Measurements from ENCODE around the gene P2RY2. TPM values are rescaled to one million over a fixed set of nuclear protein-coding genes. Genes with fewer than 3 reads are reported as not detected.

Gene P2RY2
- total and polyA plus RNA-seq, 2 donors (not counting 1 experiment from before 2014, with no cell fraction given) = 0.05 to 0.17 TPM

- no peak overlapping the region for H3K9ac ChIP-seq (ENCODE audit: insufficient read depth, low read length)
- no peak overlapping the region for H3K4me2 ChIP-seq (ENCODE audit: extremely low read depth, insufficient read depth, low read length)
- H3K27ac ChIP-seq (ENCODE audit: insufficient read depth, low read length) = no peak overlapping the region
- no peaks in the 10 kb centered on the region for H3K9me3 ChIP-seq (ENCODE audit: control insufficient read depth, insufficient read depth, low read depth, low read length)
- no peak overlapping the region for H2AFZ ChIP-seq (ENCODE audit: low read length)
- peaks cover 16% of the 10 kb centered on the region for H3K27me3 ChIP-seq (ENCODE audit: control insufficient read depth, insufficient read depth, low read length)
- DNase-seq (ENCODE audit: low read depth in 2 of 2) = no peak
- no peaks in the 10 kb centered on the region for H3K79me2 ChIP-seq (ENCODE audit: control insufficient read depth, insufficient read depth, low read length)
- H4K20me1 ChIP-seq (ENCODE audit: control insufficient read depth, extremely low read depth, insufficient read depth, low read length) = no peaks in the 10 kb centered on the region
- H3K4me3 ChIP-seq (replicated peaks in 1 of 4; ENCODE audit: control extremely low read depth in 1 of 4, insufficient read depth in 1 of 4, low read depth in 3 of 4, low read length in 4 of 4) = no peak overlapping the region
- H3K36me3 ChIP-seq (ENCODE audit: control insufficient read depth, insufficient read depth, low read length) = no peaks in the 10 kb centered on the region
- no peaks in the 10 kb centered on the region for H3K4me1 ChIP-seq (ENCODE audit: control insufficient read depth, extremely low read depth, insufficient read depth, low read length)
- TF ChIP-seq EZH2 (IDR thresholded peaks at IDR 0.05; ENCODE audit: low read length, missing control alignments) (no peak), CTCF (conservative IDR thresholded peaks at IDR 0.05 in 1 of 2, IDR thresholded peaks at IDR 0.05 in 1 of 2; ENCODE audit: low read depth in 1 of 2, low read length in 2 of 2) (no peak)
Observed at GRCh38 chr11:73267906-73268540, 49.9 kb downstream of the P2RY2 start.

- no peaks in the 10 kb centered on the region for H3K36me3 ChIP-seq (ENCODE audit: control insufficient read depth, insufficient read depth, low read length)
- H3K4me2 ChIP-seq (ENCODE audit: extremely low read depth, insufficient read depth, low read length) = no peak overlapping the region
- no peaks in the 10 kb centered on the region for H3K9me3 ChIP-seq (ENCODE audit: control insufficient read depth, insufficient read depth, low read depth, low read length)
- H3K79me2 ChIP-seq (ENCODE audit: control insufficient read depth, insufficient read depth, low read length) = no peaks in the 10 kb centered on the region
- peaks cover 16% of the 10 kb centered on the region for H3K27me3 ChIP-seq (ENCODE audit: control insufficient read depth, insufficient read depth, low read length)
- H3K4me1 ChIP-seq (ENCODE audit: control insufficient read depth, extremely low read depth, insufficient read depth, low read length) = no peaks in the 10 kb centered on the region
- DNase-seq (ENCODE audit: low read depth in 2 of 2) = no peak
- TF ChIP-seq CTCF (conservative IDR thresholded peaks at IDR 0.05 in 1 of 2, IDR thresholded peaks at IDR 0.05 in 1 of 2; ENCODE audit: low read depth in 1 of 2, low read length in 2 of 2) = no peak
- TF ChIP-seq EZH2 (IDR thresholded peaks at IDR 0.05; ENCODE audit: low read length, missing control alignments) = no peak
- H3K9ac ChIP-seq (ENCODE audit: insufficient read depth, low read length) = no peak overlapping the region
- no peak overlapping the region for H3K27ac ChIP-seq (ENCODE audit: insufficient read depth, low read length)
- no peaks in the 10 kb centered on the region for H4K20me1 ChIP-seq (ENCODE audit: control insufficient read depth, extremely low read depth, insufficient read depth, low read length)
- no peak overlapping the region for H3K4me3 ChIP-seq (replicated peaks in 1 of 4; ENCODE audit: control extremely low read depth in 1 of 4, insufficient read depth in 1 of 4, low read depth in 3 of 4, low read length in 4 of 4)
- H2AFZ ChIP-seq (ENCODE audit: low read length) = no peak overlapping the region
Observed at GRCh38 chr11:73268671-73269271, 50.7 kb downstream of the P2RY2 start.

- H3K4me2 ChIP-seq (ENCODE audit: extremely low read depth, insufficient read depth, low read length) = no peak overlapping the region
- no peak overlapping the region for H3K4me3 ChIP-seq (replicated peaks in 1 of 4; ENCODE audit: control extremely low read depth in 1 of 4, insufficient read depth in 1 of 4, low read depth in 3 of 4, low read length in 4 of 4)
- H2AFZ ChIP-seq (ENCODE audit: low read length) = no peak overlapping the region
- no peak overlapping the region for H3K27ac ChIP-seq (ENCODE audit: insufficient read depth, low read length)
- no peaks in the 10 kb centered on the region for H4K20me1 ChIP-seq (ENCODE audit: control insufficient read depth, extremely low read depth, insufficient read depth, low read length)
- TF ChIP-seq EZH2 (IDR thresholded peaks at IDR 0.05; ENCODE audit: low read length, missing control alignments) (no peak), CTCF (conservative IDR thresholded peaks at IDR 0.05 in 1 of 2, IDR thresholded peaks at IDR 0.05 in 1 of 2; ENCODE audit: low read depth in 1 of 2, low read length in 2 of 2) (no peak)
- no peak overlapping the region for H3K9ac ChIP-seq (ENCODE audit: insufficient read depth, low read length)
- H3K36me3 ChIP-seq (ENCODE audit: control insufficient read depth, insufficient read depth, low read length) = no peaks in the 10 kb centered on the region
- H3K27me3 ChIP-seq (ENCODE audit: control insufficient read depth, insufficient read depth, low read length) = peaks cover 16% of the 10 kb centered on the region
- no peaks in the 10 kb centered on the region for H3K4me1 ChIP-seq (ENCODE audit: control insufficient read depth, extremely low read depth, insufficient read depth, low read length)
- DNase-seq (ENCODE audit: low read depth in 2 of 2) = no peak
- no peaks in the 10 kb centered on the region for H3K9me3 ChIP-seq (ENCODE audit: control insufficient read depth, insufficient read depth, low read depth, low read length)
- H3K79me2 ChIP-seq (ENCODE audit: control insufficient read depth, insufficient read depth, low read length) = no peaks in the 10 kb centered on the region
Observed at GRCh38 chr11:73269459-73270015, 51.5 kb downstream of the P2RY2 start.
